Measurements from ENCODE around the gene NTMT1. TPM values are rescaled to one million over a fixed set of nuclear protein-coding genes. Genes with fewer than 3 reads are reported as not detected.
A peak's percentile ranks its signal among the peaks of the same experiment; 100 is the strongest.

Gene NTMT1
- total and polyA plus RNA-seq, 2 experiments from 2014 or later: 20.8 to 81.4 TPM

DNA sequence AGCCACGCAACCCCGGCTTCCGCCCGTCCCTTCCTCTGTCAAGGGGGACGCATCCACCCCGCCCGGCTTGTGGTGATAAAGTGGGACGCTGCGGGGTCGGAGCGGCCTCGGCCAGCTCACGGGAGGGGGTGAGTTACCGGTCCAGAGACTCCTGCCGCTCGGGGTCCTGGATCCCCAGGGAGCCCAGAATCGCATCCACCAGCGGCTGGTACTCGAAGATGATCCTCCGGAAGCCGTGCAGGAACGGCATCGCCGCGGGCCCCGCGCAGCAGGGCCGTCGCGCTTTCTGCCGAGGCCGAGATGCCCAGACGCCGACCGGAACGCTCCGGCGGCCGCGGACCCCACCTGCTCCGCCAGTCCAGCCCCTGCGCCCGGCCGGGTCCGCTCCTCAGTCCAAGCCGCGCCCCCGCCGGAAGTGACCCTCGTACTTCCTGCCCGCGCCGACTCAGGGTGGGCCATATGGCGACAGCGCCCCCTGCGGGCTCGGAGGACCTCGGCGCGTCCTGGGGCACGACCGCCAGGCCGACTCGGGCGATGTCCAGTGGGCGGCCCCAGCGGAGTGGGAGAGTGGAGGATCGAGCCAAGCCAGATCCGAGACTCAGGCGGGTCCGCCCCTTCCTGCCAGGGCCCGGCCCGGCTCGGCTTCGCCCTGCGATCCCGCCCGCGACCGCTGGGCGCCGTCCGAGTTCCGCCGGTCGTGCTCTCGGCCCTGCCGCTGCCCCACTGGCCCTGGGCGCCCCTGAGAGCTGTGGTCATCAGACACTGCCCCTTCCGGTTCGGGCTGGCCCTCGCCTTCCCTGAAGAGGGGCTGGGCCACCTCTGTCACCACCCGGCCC, 16.0 kb downstream of the NTMT1 start, which contains the start of gene ASB6:
TSS of gene ASB6 (minus strand) at position 402 of the 836 bp plus-strand sequence. CDS start at position 250, 152 bp downstream.
- H2AFZ ChIP-seq: peak within 1 kb of the TSS; percentile 61
- no peaks in the 10 kb centered on the region for H3K9me3 ChIP-seq (ENCODE audit: low read depth)
- peaks cover 8% of the 10 kb centered on the region for H4K20me1 ChIP-seq (ENCODE audit: insufficient read depth, poor library complexity, severe bottlenecking)
- no peaks in the 10 kb centered on the region for H3K9me2 ChIP-seq (replicated peaks; ENCODE audit: insufficient read depth)
- peak within 1 kb of the TSS; percentile 96 for H3K4me2 ChIP-seq
- H3K4me3 ChIP-seq: peak within 1 kb of the TSS; percentile 71
- H3K27ac ChIP-seq: peak within 1 kb of the TSS; percentile 90
- peaks cover 26% of the 10 kb centered on the region for H3K79me2 ChIP-seq
- no peak for TF ChIP-seq EZH2phosphoT487 (IDR thresholded peaks at IDR 0.05; ENCODE audit: low read depth, severe bottlenecking, unreplicated experiment)
- TF ChIP-seq, protein P1, sequence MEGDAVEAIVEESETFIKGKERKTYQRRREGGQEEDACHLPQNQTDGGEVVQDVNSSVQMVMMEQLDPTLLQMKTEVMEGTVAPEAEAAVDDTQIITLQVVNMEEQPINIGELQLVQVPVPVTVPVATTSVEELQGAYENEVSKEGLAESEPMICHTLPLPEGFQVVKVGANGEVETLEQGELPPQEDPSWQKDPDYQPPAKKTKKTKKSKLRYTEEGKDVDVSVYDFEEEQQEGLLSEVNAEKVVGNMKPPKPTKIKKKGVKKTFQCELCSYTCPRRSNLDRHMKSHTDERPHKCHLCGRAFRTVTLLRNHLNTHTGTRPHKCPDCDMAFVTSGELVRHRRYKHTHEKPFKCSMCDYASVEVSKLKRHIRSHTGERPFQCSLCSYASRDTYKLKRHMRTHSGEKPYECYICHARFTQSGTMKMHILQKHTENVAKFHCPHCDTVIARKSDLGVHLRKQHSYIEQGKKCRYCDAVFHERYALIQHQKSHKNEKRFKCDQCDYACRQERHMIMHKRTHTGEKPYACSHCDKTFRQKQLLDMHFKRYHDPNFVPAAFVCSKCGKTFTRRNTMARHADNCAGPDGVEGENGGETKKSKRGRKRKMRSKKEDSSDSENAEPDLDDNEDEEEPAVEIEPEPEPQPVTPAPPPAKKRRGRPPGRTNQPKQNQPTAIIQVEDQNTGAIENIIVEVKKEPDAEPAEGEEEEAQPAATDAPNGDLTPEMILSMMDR (IDR thresholded peaks at IDR 0.05; ENCODE audit: poor library complexity): peak; percentile 100
- DNase-seq (ENCODE audit: low spot score): peak; percentile 98
- H3K4me1 ChIP-seq (ENCODE audit: insufficient read depth): peaks cover 14% of the 10 kb centered on the region
- H3K27me3 ChIP-seq: no peaks in the 10 kb centered on the region
- WGBS (ENCODE audit: low lambda C conversion rate, missing lambda C conversion rate): under 1% methylated on average over 75 of the region's 93 CpGs
- no peaks in the 10 kb centered on the region for H3K36me3 ChIP-seq (replicated peaks; ENCODE audit: insufficient read depth, low read depth)

DNA sequence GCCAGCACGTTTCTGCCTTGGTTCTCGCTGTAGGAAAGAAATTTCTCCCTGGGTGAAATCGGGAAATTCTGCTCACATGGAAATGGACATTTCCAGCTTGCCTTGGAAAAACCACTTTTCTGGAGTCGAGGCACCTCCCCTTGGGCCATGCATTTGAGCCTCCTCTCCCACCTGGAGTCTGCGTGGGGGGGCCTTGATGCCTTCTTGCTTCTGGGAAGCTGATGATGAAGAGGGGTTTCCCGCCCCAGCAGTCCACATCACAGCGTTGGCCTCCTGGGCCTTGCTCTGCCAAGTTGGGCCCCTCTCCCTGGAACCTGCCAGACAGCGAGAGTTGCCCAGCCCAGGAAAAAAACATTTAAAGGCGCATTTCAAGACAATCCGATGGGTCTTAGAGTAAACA, 17.7 kb downstream of the NTMT1 start:
- H2AFZ ChIP-seq: no peak overlapping the region

DNA sequence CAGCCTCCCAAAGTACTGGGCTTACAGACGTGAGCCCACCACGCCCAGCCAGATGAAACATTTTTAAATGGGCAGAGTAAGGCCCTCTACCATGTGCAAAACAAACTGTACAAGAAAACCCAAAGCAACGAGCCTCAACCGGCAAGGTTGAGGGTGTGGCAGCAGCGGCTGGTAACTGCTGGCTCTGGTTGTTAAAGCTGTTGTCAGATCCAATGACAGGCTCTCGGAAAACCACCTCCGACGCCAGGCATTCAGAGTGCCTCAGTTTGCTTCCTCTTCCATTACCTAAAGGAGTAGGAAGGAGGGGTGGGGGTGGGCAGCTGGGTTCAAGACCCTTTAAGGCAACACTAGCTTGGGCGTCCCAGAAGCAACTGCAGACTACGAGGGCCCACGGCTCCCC, 18.4 kb downstream of the NTMT1 start:
- 65% methylated on average over 11 of the region's 11 CpGs for WGBS (ENCODE audit: low lambda C conversion rate, missing lambda C conversion rate)
- Histone ChIP-seq H3K79me2 (peaks cover 24% of the 10 kb centered on the region), H3K9me3 (ENCODE audit: low read depth) (no peaks in the 10 kb centered on the region), H3K27me3 (no peaks in the 10 kb centered on the region), H2AFZ (no peak overlapping the region), H3K4me1 (ENCODE audit: insufficient read depth) (peaks cover 14% of the 10 kb centered on the region), H3K4me2 (no peak overlapping the region), H3K4me3 (no peak overlapping the region), H4K20me1 (ENCODE audit: insufficient read depth, poor library complexity, severe bottlenecking) (peaks cover 8% of the 10 kb centered on the region), H3K36me3 (replicated peaks; ENCODE audit: insufficient read depth, low read depth) (no peaks in the 10 kb centered on the region), H3K27ac (peak overlapping the region; percentile 61), H3K9me2 (replicated peaks; ENCODE audit: insufficient read depth) (no peaks in the 10 kb centered on the region)
- DNase-seq (ENCODE audit: low spot score): no peak
- TF ChIP-seq EZH2phosphoT487 (IDR thresholded peaks at IDR 0.05; ENCODE audit: low read depth, severe bottlenecking, unreplicated experiment) (no peak), EZH2 (IDR thresholded peaks at IDR 0.05; ENCODE audit: borderline replicate concordance) (no peak)
- TF ChIP-seq, protein P1 (IDR thresholded peaks at IDR 0.05; ENCODE audit: poor library complexity): no peak

More for the DNA sequence above, 17.7 kb downstream of the NTMT1 start:
- peak overlapping the region; percentile 61 for H3K27ac ChIP-seq
- 85% methylated on average over 10 of the region's 10 CpGs for WGBS (ENCODE audit: low lambda C conversion rate, missing lambda C conversion rate)
- no peaks in the 10 kb centered on the region for H3K36me3 ChIP-seq (replicated peaks; ENCODE audit: insufficient read depth, low read depth)
- H3K27me3 ChIP-seq: no peaks in the 10 kb centered on the region
- H3K4me3 ChIP-seq: no peak overlapping the region
- H3K4me2 ChIP-seq: no peak overlapping the region
- TF ChIP-seq, protein P1 (IDR thresholded peaks at IDR 0.05; ENCODE audit: poor library complexity): no peak
- TF ChIP-seq EZH2phosphoT487 (IDR thresholded peaks at IDR 0.05; ENCODE audit: low read depth, severe bottlenecking, unreplicated experiment): no peak
- no peak for TF ChIP-seq EZH2 (IDR thresholded peaks at IDR 0.05; ENCODE audit: borderline replicate concordance)
- no peak for DNase-seq (ENCODE audit: low spot score)
- peaks cover 14% of the 10 kb centered on the region for H3K4me1 ChIP-seq (ENCODE audit: insufficient read depth)
- H3K9me3 ChIP-seq (ENCODE audit: low read depth): no peaks in the 10 kb centered on the region
- H3K9me2 ChIP-seq (replicated peaks; ENCODE audit: insufficient read depth): no peaks in the 10 kb centered on the region
- H3K79me2 ChIP-seq: peaks cover 26% of the 10 kb centered on the region
- peaks cover 8% of the 10 kb centered on the region for H4K20me1 ChIP-seq (ENCODE audit: insufficient read depth, poor library complexity, severe bottlenecking)

Measured in hepatocyte (in vitro differentiated cells).